HG03521 (cell line): ENCODE data around the gene TNP2.

ENCODE experiments used
- ATAC-seq: cut with Tn5 transposase; IDR thresholded peaks from one replicate; pipeline ENCODE4 v1.9.1; 2021; ENCODE audit warnings: mild to moderate bottlenecking, moderate library complexity; ENCODE audit not compliant: unreplicated experiment

TNP2 gene

GRCh38 chr16:11258553-11259492, 10.3 kb downstream of the TNP2 start:
- no peak for ATAC-seq

- no peak for ATAC-seq
Observed at GRCh38 chr16:11257131-11257938, 11.8 kb downstream of the TNP2 start.

DNA sequence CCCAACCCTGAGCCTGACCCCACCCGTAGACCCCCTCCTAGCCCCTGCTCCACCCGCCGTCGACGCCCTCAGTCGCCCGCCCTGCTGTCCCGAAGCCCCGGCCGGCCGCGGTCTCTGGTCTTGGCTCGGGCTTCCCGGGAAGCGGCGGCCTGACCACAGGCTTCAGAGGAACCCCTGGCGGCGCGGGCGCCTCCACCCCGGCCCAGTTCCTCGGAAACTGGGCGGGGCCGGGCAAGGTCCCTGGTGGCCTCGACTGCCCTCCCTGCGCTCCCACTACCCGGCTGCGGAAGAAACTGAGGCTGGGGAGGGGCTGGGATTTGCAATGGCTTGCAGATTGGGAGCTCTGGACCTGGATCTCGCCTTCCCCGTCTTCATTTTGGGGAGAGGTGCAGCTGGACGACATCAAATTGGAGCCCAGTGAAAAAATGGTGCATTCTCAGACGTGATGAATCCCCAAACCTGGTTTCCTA, 12.4 kb downstream of the TNP2 start:
- no peak for ATAC-seq

DNA sequence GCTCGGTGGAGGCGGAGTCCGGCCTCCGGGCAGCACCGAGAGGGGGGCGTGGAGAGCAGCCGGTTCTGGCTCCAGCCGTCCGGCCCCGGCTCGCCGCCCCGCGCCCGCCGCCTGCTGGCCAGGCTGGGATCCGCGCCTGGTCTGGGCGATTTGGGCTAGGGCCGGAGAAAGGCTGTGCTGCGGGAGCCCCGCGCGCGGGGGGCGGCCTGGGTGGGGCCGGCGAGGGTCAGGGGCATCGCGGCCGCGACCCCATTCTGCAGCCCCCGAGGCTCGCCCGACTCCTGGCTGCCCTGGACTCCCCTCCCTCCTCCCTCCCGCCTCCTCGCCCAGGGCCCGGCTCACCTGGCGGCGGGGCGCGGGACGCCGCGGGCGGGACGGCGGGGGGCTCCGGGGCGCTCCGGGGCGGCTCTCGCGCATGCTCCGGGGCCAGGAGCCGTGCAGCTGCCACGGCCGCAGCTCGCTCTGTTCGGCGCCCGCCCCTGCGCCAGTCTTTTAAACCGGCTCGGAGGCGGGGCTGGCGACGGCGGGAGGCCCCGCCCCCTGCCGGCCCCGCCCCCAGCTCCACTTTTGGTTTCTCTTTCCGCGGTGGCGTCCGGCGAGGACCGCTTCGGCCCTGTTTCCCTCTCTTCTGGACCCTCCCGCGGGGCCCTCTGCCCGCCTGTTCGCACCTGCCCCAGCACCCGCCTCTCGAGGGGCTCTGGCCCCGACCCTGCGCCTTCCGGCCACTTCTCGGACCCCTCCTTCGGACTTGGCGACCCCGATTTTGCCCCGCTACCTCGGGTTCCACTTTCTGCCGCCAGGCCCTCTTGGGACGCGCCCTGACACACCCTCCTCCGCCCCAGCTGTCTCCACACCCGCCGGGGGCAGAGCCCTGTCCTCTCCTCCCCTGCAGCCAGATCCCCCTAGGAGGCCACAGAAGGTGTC, 13.1 kb downstream of the TNP2 start, which contains the start of gene SOCS1:
Gene SOCS1 (minus strand): TSS at position 468 of the 924 bp plus-strand sequence. CDS start 726 bp downstream, outside the sequence.
- peak; percentile 45 for ATAC-seq

DNA sequence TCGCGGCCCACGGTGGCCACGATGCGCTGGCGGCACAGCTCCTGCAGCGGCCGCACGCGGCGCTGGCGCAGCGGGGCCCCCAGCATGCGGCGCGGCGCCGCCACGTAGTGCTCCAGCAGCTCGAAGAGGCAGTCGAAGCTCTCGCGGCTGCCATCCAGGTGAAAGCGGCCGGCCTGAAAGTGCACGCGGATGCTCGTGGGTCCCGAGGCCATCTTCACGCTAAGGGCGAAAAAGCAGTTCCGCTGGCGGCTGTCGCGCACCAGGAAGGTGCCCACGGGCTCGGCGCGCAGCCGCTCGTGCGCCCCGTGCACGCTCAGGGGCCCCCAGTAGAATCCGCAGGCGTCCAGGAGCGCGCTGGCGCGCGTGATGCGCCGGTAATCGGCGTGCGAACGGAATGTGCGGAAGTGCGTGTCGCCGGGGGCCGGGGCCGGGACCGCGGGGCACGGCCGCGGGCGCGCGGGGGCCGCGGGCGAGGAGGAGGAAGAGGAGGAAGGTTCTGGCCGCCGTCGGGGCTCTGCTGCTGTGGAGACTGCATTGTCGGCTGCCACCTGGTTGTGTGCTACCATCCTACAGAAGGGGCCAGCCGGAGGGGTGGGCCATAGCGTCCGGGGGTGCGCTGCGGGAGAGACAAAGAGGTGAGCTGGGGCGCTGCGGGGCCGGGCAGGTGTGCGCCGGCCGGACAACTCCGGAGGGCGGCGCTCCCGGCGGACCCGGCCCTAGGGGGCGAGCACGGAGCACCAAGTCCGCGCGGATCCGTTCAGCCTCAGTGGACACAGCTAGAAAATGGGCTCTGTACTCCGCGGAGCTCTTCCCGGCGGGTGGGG, 14.0 kb downstream of the TNP2 start:
- ATAC-seq, result peak; percentile 2

- ATAC-seq, result no peak
Observed at GRCh38 chr16:11253995-11254912, 14.9 kb downstream of the TNP2 start.

DNA sequence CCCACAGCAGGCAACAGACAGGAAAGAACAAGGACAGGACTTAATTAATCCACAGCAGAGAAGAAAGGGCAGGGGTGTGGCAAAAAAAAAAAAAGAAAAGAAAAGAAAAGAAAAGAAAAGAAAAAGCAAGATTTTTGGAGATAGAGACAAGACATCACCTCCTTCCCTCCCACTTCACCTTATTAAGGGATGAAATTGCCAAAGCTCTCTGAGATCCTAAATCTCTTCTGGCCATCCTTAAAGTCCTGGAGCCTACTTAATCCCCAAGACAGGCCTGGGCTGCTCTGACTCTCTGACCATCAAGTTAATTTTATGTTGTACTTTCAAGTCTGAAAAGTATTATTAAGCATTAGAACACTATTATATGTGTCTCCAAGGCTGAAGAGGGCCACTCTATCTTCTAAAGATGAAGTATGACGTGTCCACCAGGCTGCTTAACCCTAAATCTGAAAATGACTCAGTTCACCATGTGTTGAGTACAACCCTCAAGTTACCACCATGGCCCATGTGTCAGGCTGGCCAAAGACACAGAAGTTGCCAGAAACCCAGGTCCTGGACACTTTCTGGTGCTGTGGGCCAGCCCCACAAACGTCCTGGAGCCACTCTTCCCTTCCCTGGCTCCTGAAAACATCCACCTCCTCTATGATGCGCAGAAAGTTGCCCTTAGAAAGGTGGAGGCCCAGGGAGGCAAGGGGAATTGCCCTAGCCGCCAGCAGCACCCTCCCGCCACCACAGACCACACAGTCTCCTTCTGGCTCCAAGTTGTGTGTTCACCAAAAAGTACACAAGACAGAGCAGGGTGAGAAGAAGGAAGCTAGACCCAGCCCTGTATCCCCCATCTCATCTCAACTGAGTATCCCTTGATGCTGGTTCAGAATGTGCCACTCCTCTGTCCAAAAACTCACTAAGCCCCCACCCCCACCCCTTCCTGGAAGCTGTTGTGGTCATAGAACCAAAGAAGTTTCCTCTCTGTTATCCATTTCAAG, 15.8 kb downstream of the TNP2 start:
- no peak for ATAC-seq

- ATAC-seq, result no peak
Observed at GRCh38 chr16:11252482-11252931, 16.6 kb downstream of the TNP2 start.

GRCh38 chr16:11251525-11252481, 17.3 kb downstream of the TNP2 start:
- ATAC-seq, result no peak

DNA sequence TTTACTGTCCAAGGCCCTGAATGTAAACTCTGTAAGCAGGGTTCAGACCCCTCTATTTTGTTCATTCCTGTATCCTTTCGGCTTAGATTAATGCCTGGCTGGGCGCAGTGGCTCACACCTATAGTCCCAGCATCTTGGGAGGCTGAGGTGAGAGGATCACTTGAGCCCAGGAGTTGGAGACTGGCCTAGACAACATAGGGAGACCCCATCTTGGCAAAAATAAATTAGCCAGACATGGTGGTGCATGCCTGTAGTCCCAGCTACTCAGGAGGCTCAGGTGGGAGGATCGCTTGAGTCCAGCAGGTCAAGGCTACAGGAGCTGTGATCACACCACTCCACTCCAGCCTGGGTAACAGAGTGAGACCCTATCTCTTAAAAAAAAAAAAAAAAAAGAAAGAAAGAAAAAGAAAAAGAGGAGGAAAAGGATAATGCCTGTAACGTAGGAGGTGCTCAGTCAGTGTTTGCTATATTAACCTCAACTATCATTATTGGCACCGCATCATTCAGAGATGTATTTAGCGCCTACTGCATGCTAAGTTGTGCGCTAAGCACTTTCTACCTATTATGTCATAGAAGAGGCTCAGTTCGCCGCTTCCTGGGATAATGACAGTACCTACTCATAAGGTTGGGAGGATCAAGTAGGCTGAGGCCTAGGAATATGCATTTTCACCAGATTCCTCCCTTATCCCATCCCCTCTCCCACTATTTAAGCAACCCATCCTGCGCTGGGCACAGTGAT, 18.2 kb downstream of the TNP2 start:
- ATAC-seq, result no peak

- no peak for ATAC-seq
Observed at GRCh38 chr16:11250091-11250785, 18.9 kb downstream of the TNP2 start.

DNA sequence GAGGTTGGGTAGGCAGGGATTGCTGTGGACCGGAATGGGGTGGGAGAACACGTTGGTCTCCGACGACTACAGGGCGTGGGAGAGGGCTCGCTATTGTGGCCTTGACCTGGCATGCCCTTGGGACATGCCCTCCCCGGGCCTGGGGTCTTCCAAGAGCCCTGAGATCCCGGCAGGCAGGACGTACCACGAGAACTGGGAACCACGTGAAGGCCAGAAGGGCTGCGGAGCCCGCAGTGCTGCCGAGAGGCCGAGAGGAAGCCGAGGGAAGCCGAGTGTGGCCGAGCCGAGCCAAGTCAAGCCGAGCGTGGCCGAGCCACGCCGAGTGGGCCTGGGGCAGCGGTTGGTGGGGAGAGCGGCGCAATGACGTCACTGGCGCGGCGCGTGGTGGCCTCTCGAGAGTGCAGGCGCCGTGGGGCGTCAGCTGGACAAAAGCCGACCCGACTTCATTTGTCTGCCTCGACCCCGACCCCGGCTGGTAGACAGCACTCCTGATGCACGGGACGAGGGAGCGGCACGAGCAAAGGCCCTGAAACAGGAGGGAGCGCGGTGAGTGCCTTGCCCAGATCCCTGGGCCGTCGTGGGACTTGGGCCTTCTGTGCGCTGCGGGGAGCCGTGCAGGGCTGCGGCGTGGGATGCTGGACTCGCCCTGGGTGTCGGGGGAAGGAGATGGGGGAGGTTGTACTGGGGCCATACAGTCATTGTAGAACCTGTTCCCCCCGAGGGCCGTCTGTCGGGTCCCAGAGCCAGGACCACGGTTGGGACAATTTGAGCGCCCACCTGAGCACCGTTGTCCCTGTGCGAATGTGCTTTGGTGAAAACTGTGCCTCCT, 19.7 kb downstream of the TNP2 start:
- ATAC-seq, result no peak

GRCh38 chr16:11248133-11248532, 21.0 kb downstream of the TNP2 start:
- no peak for ATAC-seq

GRCh38 chr16:11245988-11246387, 23.1 kb downstream of the TNP2 start:
- ATAC-seq, result no peak
